Motor neuron (in vitro differentiated cells): ENCODE results near the gene GALNT3. TPM values are rescaled to one million over a fixed set of nuclear protein-coding genes. Genes with fewer than 3 reads are reported as not detected.
A peak's percentile ranks its signal among the peaks of the same experiment; 100 is the strongest.

Experiments used
- ATAC-seq, 8 experiments: fragments of 200-7000 bp; cut with Tn5 transposase; replicated peaks in 6 of 8; 2 replicates each; pipeline ENCODE4 v1.8.0; 2021; ENCODE audit warnings: mild to moderate bottlenecking in 8 of 8, moderate library complexity in 8 of 8
- H3K27ac ChIP-seq, 2 donors: fragments of 250-450 bp; sonication (Bioruptor Pico); 2 replicates each; pipeline ENCODE4 v1.9.0; 2021; ENCODE audit warnings: antibody characterized with exemption in 2 of 2, mild to moderate bottlenecking in 2 of 2, moderate library complexity in 1 of 2
- H3K4me1 ChIP-seq, 2 donors: fragments of 250-450 bp; sonication (Bioruptor Pico); replicated peaks in 1 of 2; 2 replicates each; pipeline ENCODE4 v1.6.1; 2021; ENCODE audit warnings: antibody characterized with exemption in 2 of 2, mild to moderate bottlenecking in 2 of 2, moderate library complexity in 1 of 2
- H3K4me3 ChIP-seq, 5 donors: fragments of 250-450 bp; sonication (Bioruptor Pico); 2 replicates each; pipeline ENCODE4 v1.9.0; 2021; ENCODE audit warnings: antibody characterized with exemption in 5 of 5, mild to moderate bottlenecking in 5 of 5, moderate library complexity in 4 of 5
- WGBS, 10 experiments: fragments of 450-650 bp; shearing (Covaris generic); methylation state at CpG; one replicate each; pipeline ENCODE4 v1.0.0; 2022; 5-methylcytosine and 5-hydroxymethylcytosine counted together
- in situ Hi-C, 9 experiments: fragments of 400-800 bp; cut with MboI; loops; one replicate each; pipeline ENCODE4 v1.15.0; 2021; ENCODE audit warnings: low sequenced_read_pairs in 9 of 9, low pct_unique_long_range_greater_than_20kb in 2 of 9; ENCODE audit not compliant: unreplicated experiment in 9 of 9
- total RNA-seq, 8 experiments: library from RNA; unstranded; fragments of 300-600 nt; gene quantifications; 2 replicates each; pipeline versions ENCODE4 v1.2.3 to v1.2.4, GENCODE V29; 2022

Gene GALNT3
- total RNA-seq, 8 experiments from 2014 or later, result 0.46 to 4.6 (median 0.76) TPM

GRCh38 chr2:165772183-165772582, 21.9 kb downstream of the GALNT3 start:
- 21 to 100% (median 71%) methylated on average over 1 to 3 of the region's 3 CpGs; no CpG with 5 or more reads in 1 of the 10 experiments for WGBS, 10 experiments
- H3K4me1 ChIP-seq, result peaks cover 0 to 3% of the 10 kb centered on the region in 2 donors
- H3K27ac ChIP-seq, result no peak overlapping the region
- no peak for ATAC-seq
- in situ Hi-C loops, result loop anchor here in 1 of 9 experiments (10.0 kb wide), 1 partner anchor 377 kb away; no protein-coding TSS in a partner anchor
- no peak overlapping the region for H3K4me3 ChIP-seq

GRCh38 chr2:165766326-165766927, 27.6 kb downstream of the GALNT3 start:
- no peak overlapping the region for H3K4me3 ChIP-seq
- in situ Hi-C loops, result no loop called here
- no peak for ATAC-seq
- peaks cover 2 to 5% of the 10 kb centered on the region in 2 donors for H3K4me1 ChIP-seq
- no peak overlapping the region for H3K27ac ChIP-seq

GRCh38 chr2:165762723-165763122, 31.3 kb downstream of the GALNT3 start:
- Histone ChIP-seq H3K4me1 (peaks cover 2 to 7% of the 10 kb centered on the region in 2 donors), H3K4me3 (no peak overlapping the region), H3K27ac (no peak overlapping the region)
- 43 to 100% (median 80%) methylated on average over 1 to 4 of the region's 4 CpGs; no CpG with 5 or more reads in 2 of the 10 experiments for WGBS, 10 experiments
- peak in 1 of 8 experiments; percentile 43 for ATAC-seq
- in situ Hi-C loops, result no loop called here

DNA sequence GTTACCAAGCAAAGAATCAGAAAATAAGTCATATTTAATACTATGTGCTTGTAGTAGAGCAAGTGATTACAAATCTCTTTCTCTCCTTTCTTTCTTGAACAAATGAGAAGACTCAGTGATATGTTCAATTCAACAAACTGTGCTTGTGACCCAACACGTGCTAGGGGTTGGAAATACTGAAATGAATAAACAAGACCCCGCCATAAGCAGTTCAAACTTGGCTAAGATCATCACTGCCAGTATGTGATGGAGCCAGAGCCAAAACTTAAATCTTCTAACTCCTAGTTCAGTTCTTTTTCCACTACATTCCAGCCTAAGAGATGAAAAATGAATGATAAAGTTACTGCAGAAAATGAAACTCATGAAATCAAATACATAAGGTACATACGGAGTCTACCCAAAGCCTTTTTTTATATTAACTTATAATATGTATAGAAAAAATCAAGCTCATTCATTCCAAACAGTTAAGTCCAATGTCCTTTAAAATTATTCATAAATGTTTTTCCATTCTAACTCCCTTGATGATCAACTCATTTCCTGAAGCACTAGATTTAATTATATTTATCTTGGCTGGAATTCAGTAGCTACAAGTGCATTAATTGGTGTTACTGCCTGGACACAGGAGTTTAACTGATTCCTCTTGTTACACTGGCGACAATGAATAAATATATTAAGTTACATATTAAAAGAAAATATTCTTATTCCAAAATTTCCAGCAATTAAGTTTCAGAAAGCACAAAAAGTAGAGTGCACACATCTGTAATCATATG, 36.0 kb downstream of the GALNT3 start:
- H3K27ac ChIP-seq, result no peak overlapping the region
- peaks cover 2 to 7% of the 10 kb centered on the region in 2 donors for H3K4me1 ChIP-seq
- ATAC-seq, result no peak
- in situ Hi-C loops, result no loop called here
- no peak overlapping the region for H3K4me3 ChIP-seq
- WGBS, 10 experiments, result 59 to 97% (median 78%) methylated on average over 1 to 4 of the region's 4 CpGs

DNA sequence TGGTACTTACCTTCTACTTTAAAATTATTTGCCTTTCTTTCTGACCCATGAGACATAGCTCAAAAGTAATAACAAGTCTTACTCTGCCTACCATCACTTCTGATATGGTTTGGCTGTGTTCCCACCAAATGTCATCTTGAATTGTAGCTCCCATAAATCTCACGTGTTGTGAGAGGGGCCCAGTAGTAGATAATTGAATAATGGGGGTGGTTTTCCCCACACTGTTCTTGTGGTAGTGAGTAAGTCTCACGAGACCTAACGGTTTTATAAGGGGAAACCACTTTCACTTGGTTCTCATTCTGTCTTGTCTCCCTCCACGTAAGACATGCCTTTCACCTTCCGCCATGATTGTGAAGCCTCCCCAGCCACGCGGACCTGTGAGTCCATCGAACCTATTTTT, 47.5 kb downstream of the GALNT3 start:
- no peak overlapping the region for H3K4me3 ChIP-seq
- H3K27ac ChIP-seq, result no peak overlapping the region
- 51 to 100% (median 91%) methylated on average over 1 to 8 of the region's 8 CpGs for WGBS, 10 experiments
- ATAC-seq, result no peak
- H3K4me1 ChIP-seq, result no peaks in the 10 kb centered on the region
- in situ Hi-C loops, result no loop called here

DNA sequence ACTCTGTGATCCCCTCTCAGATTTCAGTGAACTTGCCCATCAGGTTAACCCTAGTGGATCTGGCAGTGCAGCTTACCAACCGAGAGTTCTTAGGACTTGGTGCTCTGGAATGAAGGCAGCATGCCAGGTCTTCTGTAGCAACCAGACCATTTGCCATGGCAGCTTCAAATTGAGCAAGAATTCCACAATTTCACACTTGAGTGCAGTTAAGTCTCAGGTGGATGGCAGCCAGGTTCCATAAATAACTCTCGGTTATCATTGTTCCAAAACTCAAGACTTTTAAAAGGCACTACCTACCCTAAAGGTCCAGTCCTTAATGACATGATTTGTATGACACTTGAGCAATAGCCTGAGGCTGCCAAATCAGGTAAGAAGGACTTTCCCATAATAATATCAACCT, 48.1 kb downstream of the GALNT3 start:
- Histone ChIP-seq H3K4me3 (no peak overlapping the region), H3K4me1 (no peaks in the 10 kb centered on the region), H3K27ac (no peak overlapping the region)
- peak in 1 of 8 experiments; percentile 73 for ATAC-seq
- in situ Hi-C loops, result no loop called here
- WGBS, 10 experiments, result 0 to 100% (median 100%) methylated on average over 1 to 2 of the region's 2 CpGs; no CpG with 5 or more reads in 2 of the 10 experiments

DNA sequence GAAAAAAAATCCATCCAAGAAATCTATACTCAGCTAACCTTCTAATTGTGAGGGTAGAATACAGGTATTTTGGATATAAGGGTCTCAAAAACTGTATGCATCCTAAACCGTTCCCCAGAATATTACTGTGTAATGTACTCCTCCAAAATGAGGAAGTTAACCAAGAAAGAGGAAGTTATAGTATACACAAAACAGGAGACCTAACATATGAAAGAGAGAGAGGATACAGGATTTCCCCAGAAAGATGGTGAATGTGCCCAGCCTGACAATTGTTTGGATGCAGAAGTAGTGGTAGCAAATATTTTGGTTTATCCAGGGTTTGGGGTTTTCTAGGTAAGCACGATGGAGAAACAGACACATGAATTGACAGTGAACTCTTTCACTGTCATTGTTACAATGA, 50.6 kb downstream of the GALNT3 start:
- in situ Hi-C loops, result no loop called here
- ATAC-seq, result no peak

DNA sequence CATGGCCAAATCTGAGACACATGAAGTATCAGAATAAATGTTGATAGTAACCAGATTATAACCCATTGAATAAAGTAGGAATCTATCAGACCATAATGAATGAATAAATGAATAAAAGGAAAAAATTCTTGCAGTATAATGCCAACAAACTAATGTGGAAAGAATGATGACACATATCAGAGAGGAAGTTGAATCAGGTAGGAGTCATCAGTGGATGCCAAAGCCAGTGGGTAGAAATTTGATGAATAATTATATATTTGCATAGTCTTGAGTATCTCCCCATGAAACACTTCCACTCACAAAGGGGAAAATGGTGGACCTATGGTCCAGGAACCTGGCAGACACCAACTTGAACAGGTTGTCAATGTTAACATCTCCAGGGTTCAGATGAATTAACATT, 68.6 kb downstream of the GALNT3 start:
- ATAC-seq, result no peak
- Histone ChIP-seq H3K4me3 (no peak overlapping the region), H3K27ac (no peak overlapping the region), H3K4me1 (no peaks in the 10 kb centered on the region)
- in situ Hi-C loops, result no loop called here

More for the DNA sequence above, 50.6 kb downstream of the GALNT3 start:
- Histone ChIP-seq H3K27ac (no peak overlapping the region), H3K4me3 (no peak overlapping the region), H3K4me1 (no peaks in the 10 kb centered on the region)
- 33 to 100% (median 85%) methylated on average over 1 to 2 of the region's 2 CpGs for WGBS, 10 experiments

DNA sequence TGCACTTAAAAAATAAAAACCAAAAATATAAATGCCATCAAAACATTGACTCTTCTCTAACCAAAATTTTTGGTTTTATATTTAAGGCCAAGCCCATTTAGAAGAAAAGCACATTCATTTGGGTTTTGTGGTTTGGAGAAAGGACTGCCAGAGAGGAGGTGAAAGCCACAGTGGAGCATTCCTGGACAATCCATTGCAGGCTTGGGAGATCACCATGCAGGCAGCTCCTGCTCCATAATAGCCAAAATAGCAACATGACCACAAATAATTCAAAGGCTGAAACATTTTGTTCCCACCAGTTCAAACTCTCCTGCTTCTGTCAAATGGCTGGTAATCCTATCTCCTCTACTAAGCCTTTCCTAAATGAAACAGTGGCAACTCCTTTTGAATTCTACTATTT, 73.5 kb downstream of the GALNT3 start:
- H3K4me1 ChIP-seq, result no peaks in the 10 kb centered on the region
- in situ Hi-C loops, result no loop called here
- H3K4me3 ChIP-seq, result no peak overlapping the region
- ATAC-seq, result no peak
- no peak overlapping the region for H3K27ac ChIP-seq

- ATAC-seq, result no peak
- WGBS, 10 experiments, result 0 to 86% (median 71%) methylated on average over 1 of the region's 1 CpG; no CpG with 5 or more reads in 3 of the 10 experiments
- H3K4me1 ChIP-seq, result no peaks in the 10 kb centered on the region
- no peak overlapping the region for H3K27ac ChIP-seq
- in situ Hi-C loops, result no loop called here
- no peak overlapping the region for H3K4me3 ChIP-seq
These were observed 75.3 kb downstream of the GALNT3 start for GRCh38 chr2:165718610-165719210.

GRCh38 chr2:165716091-165716490, 78.0 kb downstream of the GALNT3 start:
- no peak for ATAC-seq
- in situ Hi-C loops, result no loop called here
- Histone ChIP-seq H3K27ac (no peak overlapping the region), H3K4me1 (no peaks in the 10 kb centered on the region), H3K4me3 (no peak overlapping the region)
- WGBS, 10 experiments, result 0 to 100% (median 76%) methylated on average over 1 of the region's 1 CpG; no CpG with 5 or more reads in 2 of the 10 experiments

DNA sequence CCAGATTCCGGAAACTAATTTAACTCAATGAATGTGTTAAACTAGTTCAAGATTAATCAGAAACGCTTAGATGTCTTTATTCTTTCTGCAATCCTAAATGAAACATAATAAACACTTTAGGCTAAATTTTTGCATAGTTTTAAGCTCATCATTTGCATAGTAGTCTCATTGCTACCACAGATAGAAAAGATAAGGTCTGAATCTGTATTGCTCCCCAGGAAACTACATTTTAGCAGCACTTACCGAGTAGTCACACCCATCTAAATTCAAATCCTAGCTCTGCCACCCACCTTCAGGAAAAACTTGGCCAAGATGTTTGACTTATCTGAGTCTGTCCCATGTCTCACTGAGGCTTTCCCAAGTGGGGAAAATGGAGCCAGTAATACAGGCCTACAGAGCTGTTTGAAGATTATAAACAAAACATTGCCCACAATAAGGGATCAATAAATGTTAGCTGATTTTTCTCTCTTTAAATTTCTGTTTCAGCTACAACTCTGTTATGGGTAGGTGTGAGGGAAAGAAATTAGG, 87.0 kb downstream of the GALNT3 start:
- peak in 3 of 8 experiments; percentile 70 to 79 (median 75) for ATAC-seq
- Histone ChIP-seq H3K27ac (no peak overlapping the region), H3K4me1 (no peaks in the 10 kb centered on the region), H3K4me3 (no peak overlapping the region)
- in situ Hi-C loops, result no loop called here
- 6 to 94% (median 55%) methylated on average over 2 to 3 of the region's 3 CpGs; no CpG with 5 or more reads in 2 of the 10 experiments for WGBS, 10 experiments

GRCh38 chr2:165701147-165701546, 92.9 kb downstream of the GALNT3 start:
- in situ Hi-C loops, result no loop called here
- Histone ChIP-seq H3K4me3 (no peak overlapping the region), H3K27ac (no peak overlapping the region), H3K4me1 (peaks cover 14 to 23% of the 10 kb centered on the region in 2 donors)
- WGBS, 10 experiments, result 13 to 100% (median 83%) methylated on average over 1 to 6 of the region's 6 CpGs; no CpG with 5 or more reads in 2 of the 10 experiments
- ATAC-seq, result peak in 6 of 8 experiments; percentile 11 to 96 (median 62)
